GM23338 (cell line): ENCODE data around the gene KRTAP5-6. TPM values are rescaled to one million over a fixed set of nuclear protein-coding genes. Genes with fewer than 3 reads are reported as not detected.

Experiments
- ATAC-seq: fragments of 200-7000 bp; cut with Tn5 transposase; 3 replicates; pipeline ENCODE4 v1.9.1; 2020
- DNase-seq: peaks from one replicate; pipeline ENCODE4 v3.0.0-alpha.2; 2015; ENCODE audit warnings: low spot score
- H2AFZ ChIP-seq: fragments of 200-600 bp; sonication (generic); 2 replicates; pipeline ENCODE4 v1.8.0; 2016; ENCODE audit warnings: antibody characterized with exemption, mild to moderate bottlenecking, moderate library complexity
- H3F3A ChIP-seq: fragments of 200-600 bp; sonication (generic); replicated peaks from 2 replicates; pipeline ENCODE4 v1.8.0; 2017; ENCODE audit warnings: antibody characterized with exemption, mixed run types, low read depth
- H3K27ac ChIP-seq: fragments of 200-600 bp; sonication (generic); 2 replicates; pipeline ENCODE4 v1.6.1; 2016; ENCODE audit warnings: low read depth
- H3K27me3 ChIP-seq: fragments of 200-600 bp; sonication (generic); 2 replicates; pipeline ENCODE4 v1.8.0; 2016; ENCODE audit warnings: mild to moderate bottlenecking, mixed run types, moderate library complexity; ENCODE audit not compliant: insufficient read depth
- H3K36me3 ChIP-seq: fragments of 200-600 bp; sonication (generic); 2 replicates; pipeline ENCODE4 v1.8.0; 2016; ENCODE audit warnings: mild to moderate bottlenecking; ENCODE audit not compliant: insufficient read depth
- H3K4me1 ChIP-seq: fragments of 200-600 bp; sonication (generic); 2 replicates; pipeline ENCODE4 v1.8.0; 2016; ENCODE audit warnings: mild to moderate bottlenecking, moderate library complexity; ENCODE audit not compliant: insufficient read depth
- H3K4me2 ChIP-seq: fragments of 200-600 bp; sonication (generic); 2 replicates; pipeline ENCODE4 v1.7.1; 2017; ENCODE audit warnings: mixed run types
- H3K4me3 ChIP-seq: fragments of 200-600 bp; sonication (generic); 2 replicates; pipeline ENCODE4 v1.6.1; 2016; ENCODE audit warnings: mixed run types
- H3K79me2 ChIP-seq: fragments of 200-600 bp; sonication (generic); replicated peaks from 2 replicates; pipeline ENCODE4 v1.8.0; 2017; ENCODE audit warnings: mild to moderate bottlenecking; ENCODE audit not compliant: insufficient read depth
- H3K9me2 ChIP-seq: fragments of 200-600 bp; sonication (generic); 2 replicates; pipeline ENCODE4 v1.8.0; 2017; ENCODE audit not compliant: insufficient read depth
- H4K20me1 ChIP-seq: fragments of 200-600 bp; sonication (generic); replicated peaks from 2 replicates; pipeline ENCODE4 v1.8.0; 2017; ENCODE audit warnings: mild to moderate bottlenecking; ENCODE audit not compliant: insufficient read depth
- H3K27ac Mint-ChIP-seq: 2 replicates; pipeline ENCODE4 v1.8.0; 2020; ENCODE audit warnings: inconsistent platforms, mild to moderate bottlenecking, moderate library complexity, mixed read lengths
- H3K27me3 Mint-ChIP-seq: 3 replicates; pipeline ENCODE4 v1.8.0; 2022; ENCODE audit warnings: low read depth, mild to moderate bottlenecking, moderate library complexity, mixed read lengths, inconsistent platforms; ENCODE audit not compliant: insufficient read depth, poor library complexity
- H3K36me3 Mint-ChIP-seq: 3 replicates; pipeline ENCODE4 v1.8.0; 2021; ENCODE audit warnings: low read depth, mild to moderate bottlenecking, inconsistent platforms, moderate library complexity, mixed read lengths
- H3K4me1 Mint-ChIP-seq: 3 replicates; pipeline ENCODE4 v1.8.0; 2020; ENCODE audit warnings: mild to moderate bottlenecking, inconsistent platforms, mixed read lengths
- H3K4me3 Mint-ChIP-seq: 3 replicates; pipeline ENCODE4 v1.8.0; 2021; ENCODE audit warnings: moderate library complexity, mild to moderate bottlenecking, inconsistent platforms, mixed read lengths
- H3K9me3 Mint-ChIP-seq: 3 replicates; pipeline ENCODE4 v1.8.0; 2020; ENCODE audit warnings: moderate library complexity, mild to moderate bottlenecking, inconsistent platforms, mixed read lengths
- CREB1 ChIP-seq: fragments of 250-450 bp; sonication (Bioruptor Pico); IDR thresholded peaks from 2 replicates; pipeline ENCODE4 v1.5.0; 2020; ENCODE audit warnings: low read depth, mild to moderate bottlenecking, moderate library complexity
- CTCF ChIP-seq, 2 experiments: fragments of 200-600 bp in 1 of 2; sonication (generic) in 1 of 2; conservative IDR thresholded peaks; 2 replicates each; pipeline versions ENCODE4 v1.5.1 to v1.6.1; 2016 to 2017; ENCODE audit warnings: antibody characterized with exemption in 2 of 2, low read depth in 2 of 2, mild to moderate bottlenecking in 2 of 2, moderate library complexity in 1 of 2
- ETS1 ChIP-seq: IDR thresholded peaks from 2 replicates; pipeline ENCODE4 v1.6.1; 2016; ENCODE audit warnings: antibody characterized with exemption
- EZH2 ChIP-seq: fragments of 200-600 bp; sonication (generic); IDR thresholded peaks from one replicate; pipeline ENCODE4 v1.8.0; 2017; ENCODE audit warnings: antibody characterized with exemption, mild to moderate bottlenecking, low read depth; ENCODE audit not compliant: unreplicated experiment
- EZH2phosphoT487 ChIP-seq: fragments of 200-600 bp; sonication (generic); IDR thresholded peaks from one replicate; pipeline ENCODE4 v1.8.1; 2018; ENCODE audit warnings: antibody characterized with exemption; ENCODE audit not compliant: unreplicated experiment
- POLR2AphosphoS5 ChIP-seq: IDR thresholded peaks from 2 replicates; pipeline ENCODE4 v1.6.1; 2016; ENCODE audit warnings: antibody characterized with exemption, low read depth
- ZNF331 ChIP-seq: fragments of 250-450 bp; sonication (Bioruptor Pico); IDR thresholded peaks from 2 replicates; pipeline ENCODE4 v1.5.0; 2020; ENCODE audit warnings: low read depth, mild to moderate bottlenecking, moderate library complexity
- ZNF462 ChIP-seq: fragments of 250-450 bp; sonication (Bioruptor Pico); IDR thresholded peaks from 2 replicates; pipeline ENCODE4 v1.5.0; 2020; ENCODE audit warnings: mild to moderate bottlenecking, moderate library complexity
- polyA plus RNA-seq: library from polyadenylated mRNA; unstranded; fragments of >200 nt; fragmentation: Nextera tagmentation; extraction: Ambion mirVana; gene quantifications from 2 replicates; pipeline ENCODE4 v1.2.1, GENCODE V29; 2016
- total RNA-seq: library from RNA; depleted of rRNA; stranded (reverse); fragments of >200 nt; shearing (Covaris generic); gene quantifications from 2 replicates; pipeline ENCODE4 v1.2.3, GENCODE V29; 2014

Gene KRTAP5-6
- total and polyA plus RNA-seq, 2 experiments from 2014 or later: not detected

- DNase-seq (no peak), ATAC-seq (no peak)
- H2AFZ ChIP-seq: no peak overlapping the region
- no peak overlapping the region for H3K4me2 ChIP-seq
- H3K4me3 ChIP-seq: no peak overlapping the region
- H3K27me3 ChIP-seq: no peaks in the 10 kb centered on the region
- Mint-ChIP-seq H3K9me3 (peaks cover 8% of the 10 kb centered on the region; the same call in 2 of the 3 replicates), H3K27me3 (peaks cover 15% of the 10 kb centered on the region), H3K4me1 (no peaks in the 10 kb centered on the region), H3K27ac (no peak overlapping the region), H3K36me3 (no peaks in the 10 kb centered on the region), H3K4me3 (no peak overlapping the region)
- TF ChIP-seq POLR2AphosphoS5 (no peak), CREB1 (no peak), EZH2phosphoT487 (no peak)
- no peak overlapping the region for H3K27ac ChIP-seq
- no peaks in the 10 kb centered on the region for H3K36me3 ChIP-seq
- no peaks in the 10 kb centered on the region for H3K4me1 ChIP-seq
- H4K20me1 ChIP-seq: no peaks in the 10 kb centered on the region
- peaks cover 8% of the 10 kb centered on the region; the same call in 1 of the 2 replicates for H3F3A ChIP-seq
- H3K9me2 ChIP-seq: no peaks in the 10 kb centered on the region
- H3K79me2 ChIP-seq: no peaks in the 10 kb centered on the region
Measured at GRCh38 chr11:1728301-1728700, 31.3 kb downstream of the KRTAP5-6 start.

GRCh38 chr11:1728931-1729691 lies 32.1 kb downstream of the KRTAP5-6 start:
- no peaks in the 10 kb centered on the region for H3K4me1 Mint-ChIP-seq
- Histone ChIP-seq H3K36me3 (no peaks in the 10 kb centered on the region), H3K27me3 (no peaks in the 10 kb centered on the region), H3K27ac (no peak overlapping the region), H3F3A (peaks cover 8% of the 10 kb centered on the region; the same call in 1 of the 2 replicates), H2AFZ (no peak overlapping the region), H3K9me2 (no peaks in the 10 kb centered on the region), H4K20me1 (no peaks in the 10 kb centered on the region), H3K4me2 (no peak overlapping the region), H3K4me3 (no peak overlapping the region), H3K4me1 (no peaks in the 10 kb centered on the region), H3K79me2 (no peaks in the 10 kb centered on the region)
- H3K27ac Mint-ChIP-seq: no peak overlapping the region
- H3K36me3 Mint-ChIP-seq: no peaks in the 10 kb centered on the region
- no peak overlapping the region for H3K4me3 Mint-ChIP-seq
- peaks cover 6% of the 10 kb centered on the region; the same call in 1 of the 3 replicates for H3K9me3 Mint-ChIP-seq
- ATAC-seq (no peak), DNase-seq (no peak)
- peaks cover 17% of the 10 kb centered on the region for H3K27me3 Mint-ChIP-seq
- TF ChIP-seq ETS1: no peak
- no peak for TF ChIP-seq CTCF (conservative IDR thresholded peaks at IDR 0.05; ENCODE audit: low read depth in 2 of 2)
- TF ChIP-seq EZH2phosphoT487: no peak
- TF ChIP-seq ZNF331 (CRISPR knock-in tag): no peak
- no peak for TF ChIP-seq ZNF462 (CRISPR knock-in tag)
- TF ChIP-seq EZH2: no peak
